ENCODE data around the gene LCN2.
A peak's percentile ranks its signal among the peaks of the same experiment; 100 is the strongest.
"Not testable (repeated sequence)": the region's sequence is repeated elsewhere in the genome, so short reads cannot be mapped to it uniquely, and the experiment has no call there.

The LCN2 gene

GRCh38 chr9:128169925-128170324 is 20.7 kb downstream of the LCN2 start:
- no peak for DNase-seq

DNA sequence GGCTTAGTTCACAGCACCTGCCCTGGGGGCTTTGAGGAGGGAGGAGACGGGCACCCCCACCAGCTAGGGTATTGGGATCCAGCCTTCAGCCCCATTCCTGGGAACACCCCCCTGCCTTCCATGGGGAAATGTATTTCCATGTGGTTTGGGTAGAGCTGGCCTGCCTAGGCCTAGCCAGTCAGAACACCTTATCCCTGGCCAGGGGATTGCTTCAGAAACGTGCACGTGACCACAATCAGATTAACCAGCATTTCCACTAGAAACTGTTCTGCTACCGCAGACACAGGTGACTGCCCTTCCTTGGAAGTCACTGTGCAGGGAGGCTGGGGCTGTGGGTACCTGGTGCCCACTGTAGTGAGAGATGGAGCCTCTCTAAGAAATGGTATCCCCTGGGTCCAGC is 24.8 kb downstream of the LCN2 start:
- no peak for DNase-seq

DNA sequence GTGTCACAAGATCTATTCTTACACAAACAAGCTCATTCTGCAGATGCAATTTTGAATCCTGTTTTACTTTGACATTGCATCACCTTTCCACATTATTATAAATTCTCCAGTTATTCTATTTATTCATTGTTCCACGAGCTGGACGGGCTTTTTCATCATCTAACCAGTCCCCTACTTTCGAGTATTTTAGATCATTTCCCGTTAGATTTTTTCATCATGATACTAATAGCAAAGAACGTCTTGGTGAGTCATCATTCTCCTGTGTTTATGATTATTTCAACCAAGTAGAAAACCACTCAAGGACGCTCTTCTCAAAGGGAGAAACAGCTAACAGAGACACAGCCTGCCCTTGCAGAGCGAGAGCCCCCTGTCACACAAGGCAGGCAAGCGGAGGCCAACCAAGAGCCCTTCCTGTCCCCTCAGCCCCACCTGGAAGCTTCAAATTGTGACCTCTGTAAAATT is 25.9 kb downstream of the LCN2 start:
- no peak for DNase-seq

DNA sequence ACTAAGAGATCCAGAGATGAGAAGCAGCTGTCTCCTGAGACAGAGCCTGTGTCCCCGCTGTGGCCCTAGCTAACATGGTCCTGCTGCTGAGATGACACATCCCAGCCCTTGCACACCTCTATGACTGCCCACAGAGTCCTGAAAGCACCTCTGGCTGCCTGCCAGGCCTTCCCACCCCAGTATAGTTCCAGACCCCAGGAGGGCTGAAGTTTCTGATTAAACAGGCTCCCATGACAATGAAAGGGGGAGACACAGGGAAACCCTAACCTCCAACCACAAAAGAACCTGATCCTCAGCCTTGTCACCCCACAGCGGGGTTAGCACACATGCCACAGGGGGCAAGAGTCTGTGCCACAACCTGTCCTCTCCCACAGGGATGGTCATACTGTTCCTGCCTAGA is 26.5 kb downstream of the LCN2 start:
- DNase-seq: no peak

GRCh38 chr9:128178806-128179431 is 29.7 kb downstream of the LCN2 start:
- no peak for DNase-seq

DNA sequence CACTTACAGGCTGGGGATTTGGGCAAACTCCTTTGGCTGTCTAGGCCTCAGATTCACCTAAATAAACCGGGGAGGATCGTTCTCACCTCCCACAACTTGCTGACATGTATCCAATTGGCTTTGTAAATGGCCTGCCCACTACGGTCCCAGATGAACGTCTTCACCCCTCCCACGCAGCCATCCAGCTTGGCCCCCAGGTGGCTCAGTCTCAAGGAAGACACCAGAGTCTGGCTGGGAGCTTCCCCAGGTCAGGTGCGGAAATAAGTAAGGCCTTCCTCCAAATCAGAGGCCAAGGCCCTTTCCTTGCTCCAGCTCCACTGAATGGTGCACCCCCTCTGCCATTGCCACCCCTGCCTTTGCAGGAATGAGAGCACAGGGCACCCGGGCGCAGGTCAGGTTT is 30.7 kb downstream of the LCN2 start:
- DNase-seq: no peak

DNA sequence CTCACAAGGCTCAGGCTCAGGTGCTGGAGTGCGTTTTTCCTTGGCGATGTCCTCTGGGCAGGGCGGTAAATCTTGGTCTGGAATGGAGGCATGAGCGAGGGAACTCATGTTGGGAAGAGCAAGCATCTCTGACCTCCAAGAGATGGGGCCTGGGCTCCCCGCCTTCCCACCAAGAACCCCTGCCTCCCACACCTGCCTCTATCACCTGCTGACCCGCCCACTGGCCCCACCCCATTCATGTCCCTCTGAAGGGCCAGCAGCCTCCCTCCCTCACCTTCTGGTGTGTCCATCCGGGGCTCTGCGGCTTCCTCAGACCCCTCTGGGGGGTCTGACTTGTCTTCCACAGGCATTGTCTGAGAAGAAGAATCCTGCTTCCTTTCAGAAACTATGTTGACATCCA is 31.2 kb downstream of the LCN2 start:
- DNase-seq: no peak

DNA sequence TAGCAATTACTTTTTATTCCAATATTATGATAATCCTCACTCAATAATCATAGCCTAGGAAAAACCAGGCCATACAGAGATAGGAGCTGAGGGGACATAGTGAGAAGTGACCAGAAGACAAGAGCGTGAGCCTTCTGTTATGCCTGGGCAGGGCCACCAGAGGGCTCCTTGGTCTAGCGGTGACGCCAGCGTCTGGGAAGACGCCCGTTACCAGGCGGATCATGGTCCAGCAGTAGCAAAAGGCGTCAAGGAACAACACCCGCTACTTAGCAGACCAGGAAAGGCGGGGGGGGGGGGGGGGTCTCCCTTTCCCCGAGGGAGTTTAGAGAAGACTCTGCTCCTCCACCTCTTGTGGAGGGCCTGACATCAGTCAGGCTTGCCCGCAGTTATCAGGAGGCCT is 32.2 kb downstream of the LCN2 start:
- not testable (repeated sequence) for DNase-seq

DNA sequence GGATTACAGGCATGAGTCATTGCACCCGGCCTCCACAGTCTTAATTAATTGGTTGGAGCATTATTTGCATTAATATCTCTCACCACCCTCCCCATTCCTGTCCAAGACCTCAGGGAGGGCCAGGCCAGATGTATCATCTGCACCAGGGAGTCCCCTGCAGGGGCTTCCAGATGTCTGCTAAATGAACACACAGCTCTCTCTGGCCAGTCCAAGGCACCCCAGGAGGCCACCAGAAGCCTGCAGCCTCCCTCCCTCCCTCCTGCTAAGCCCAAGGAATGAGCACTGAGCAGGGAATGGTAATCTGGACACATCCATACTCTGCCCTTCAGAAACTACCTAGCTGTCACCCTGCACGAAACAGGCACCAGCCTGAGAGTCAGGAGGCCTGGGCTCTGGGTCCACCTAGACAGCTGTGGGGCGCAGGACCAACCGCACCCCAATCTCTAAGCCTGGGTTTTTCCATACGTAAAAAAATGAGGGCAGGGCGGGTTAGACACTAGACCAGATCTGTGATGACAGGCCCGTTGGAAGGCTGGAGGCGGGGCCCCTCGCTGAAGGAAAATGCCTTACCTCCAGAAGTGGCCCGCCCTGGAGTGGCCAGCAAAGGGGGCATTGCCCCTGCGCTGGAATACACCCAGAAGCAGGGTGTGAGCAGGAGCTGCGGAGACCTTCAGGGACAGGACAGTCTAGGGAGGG is 33.8 kb downstream of the LCN2 start:
- DNase-seq: no peak

- DNase-seq: no peak
These were observed 37.0 kb downstream of the LCN2 start for GRCh38 chr9:128185979-128186965.

DNA sequence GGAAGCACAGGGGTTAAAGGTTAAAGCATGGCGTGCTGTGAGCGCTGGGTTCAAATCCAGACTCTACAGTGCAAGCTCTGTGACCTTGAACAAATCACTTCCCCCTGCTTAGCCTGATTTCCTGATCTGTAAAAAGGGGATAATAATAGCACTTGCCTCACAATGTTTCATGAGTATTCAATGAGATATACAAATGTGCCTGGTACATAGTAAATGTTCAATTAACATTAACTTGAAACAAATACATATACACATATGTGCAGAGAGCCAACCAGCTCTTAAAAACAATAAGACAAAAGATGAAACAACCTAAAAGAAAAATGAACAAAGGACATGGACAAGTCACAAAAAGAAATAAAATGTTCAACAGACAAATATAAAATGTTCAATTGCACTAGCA is 38.1 kb downstream of the LCN2 start:
- no peak for DNase-seq

DNA sequence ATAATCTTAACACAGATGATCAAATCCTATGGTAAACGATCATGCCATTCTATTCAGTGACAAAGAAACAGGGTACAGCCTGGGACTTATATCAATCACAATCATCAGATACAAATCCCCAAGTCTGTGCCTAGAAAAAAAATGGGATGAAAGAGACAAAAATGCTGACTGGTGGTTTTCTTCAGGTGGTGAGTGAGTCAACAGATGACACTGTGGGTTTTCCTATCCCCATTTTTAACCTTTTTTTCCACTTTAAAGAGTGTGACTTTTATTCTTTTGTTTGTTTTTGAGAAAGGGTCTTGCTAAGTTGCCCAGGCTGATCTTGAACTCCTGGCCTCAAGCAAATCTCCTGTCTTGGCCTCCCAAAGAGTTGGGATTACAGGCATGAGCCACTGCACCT is 39.0 kb downstream of the LCN2 start:
- DNase-seq: no peak

GRCh38 chr9:128190013-128190412 is 40.8 kb downstream of the LCN2 start:
- no peak for DNase-seq

GRCh38 chr9:128190516-128191405 is 41.5 kb downstream of the LCN2 start:
- peak in 2 of 5 experiments; percentile 12 to 52 for DNase-seq

DNA sequence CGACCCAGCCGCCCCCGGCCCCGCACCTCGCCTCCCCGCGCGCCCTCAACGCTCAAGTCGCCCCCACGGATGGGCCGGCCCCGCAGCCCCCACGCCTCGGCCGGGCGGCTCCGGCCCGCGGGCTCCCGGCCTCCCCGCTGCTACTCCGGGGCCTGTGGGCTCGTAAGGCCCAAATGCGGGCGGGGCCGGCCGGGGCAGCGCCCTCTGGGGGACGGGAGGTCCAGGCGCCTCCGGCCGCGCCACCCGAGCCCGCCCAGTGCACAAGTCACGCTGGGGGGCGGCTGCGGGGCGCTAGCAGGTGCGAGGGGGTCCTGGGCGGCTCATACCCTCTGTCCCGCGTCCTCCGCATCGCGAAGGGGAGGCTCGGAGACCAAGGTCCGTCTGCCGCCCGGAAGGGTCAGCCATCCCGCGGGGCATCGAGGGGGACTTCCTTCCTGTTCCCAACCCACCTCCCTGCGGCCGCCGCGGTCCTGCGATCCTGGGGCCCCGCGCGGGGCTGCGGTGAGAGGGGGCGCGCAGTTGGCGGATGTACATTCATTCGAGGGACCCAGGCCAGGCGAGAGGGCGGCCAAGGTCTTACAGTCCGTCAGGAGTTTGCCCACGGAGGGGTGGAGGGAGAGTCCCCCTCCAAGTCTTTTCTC is 42.3 kb downstream of the LCN2 start, which contains the start of gene CIZ1:
TSS of gene CIZ1 (minus strand) at position 167 of the 641 bp plus-strand sequence. CDS start 715 bp downstream, outside the sequence.
- DNase-seq: peak; percentile 47 to 83 (median 59)

DNA sequence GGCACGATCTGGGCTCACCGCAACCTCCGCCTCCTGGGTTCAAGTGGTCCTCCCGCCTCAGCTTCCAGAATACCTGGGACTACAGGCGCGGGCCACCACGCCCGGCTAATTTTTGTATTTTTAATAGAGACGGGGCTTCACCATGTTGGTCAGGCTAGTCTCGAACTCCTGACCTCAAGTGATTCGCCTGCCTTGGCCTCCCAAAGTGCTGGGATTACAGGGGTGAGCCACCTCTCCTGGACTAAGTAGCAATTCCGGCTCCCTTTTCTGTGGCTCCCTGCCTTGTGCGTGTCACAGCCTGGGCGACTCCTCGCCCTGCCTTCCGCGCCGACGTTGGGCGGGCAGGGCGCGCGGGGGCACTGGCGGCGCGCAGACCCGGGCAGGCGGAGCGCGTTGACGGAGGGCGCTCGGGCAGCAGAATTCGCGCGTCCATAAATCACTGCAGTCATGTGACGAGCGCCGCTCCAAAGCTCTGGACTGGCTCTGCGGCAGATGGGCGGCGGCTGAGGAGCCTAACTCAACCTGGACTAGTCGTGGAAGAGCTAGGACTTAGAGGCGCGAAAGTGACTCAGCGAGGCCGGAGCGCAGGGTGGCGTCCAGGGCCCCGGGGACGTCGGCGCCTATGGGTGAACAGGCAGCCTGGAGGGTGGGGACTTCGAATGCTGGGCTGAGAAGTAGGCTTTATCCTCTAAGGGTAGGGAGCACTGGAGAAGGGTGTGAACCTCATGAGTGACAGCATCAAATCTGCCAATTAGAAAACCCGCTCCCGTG is 43.5 kb downstream of the LCN2 start:
- peak in 3 of 5 experiments; percentile 29 to 30 (median 30) for DNase-seq

- no peak for DNase-seq
These were observed 44.3 kb downstream of the LCN2 start for GRCh38 chr9:128193469-128194096.

- no peak for DNase-seq
These were observed 52.5 kb downstream of the LCN2 start for GRCh38 chr9:128201441-128202369.

GRCh38 chr9:128202648-128203023 is 53.4 kb downstream of the LCN2 start:
- no peak for DNase-seq

All from T-helper 2 cell (primary cell).